Chondrocyte (in vitro differentiated cells): ENCODE results near the gene DGKG. TPM values are rescaled to one million over a fixed set of nuclear protein-coding genes. Genes with fewer than 3 reads are reported as not detected.

Experiments used
- DNase-seq: peaks from one replicate; pipeline ENCODE4 v3.0.0; 2021; ENCODE audit warnings: mixed read lengths, low spot score
- H3K27ac Mint-ChIP-seq: one replicate; pipeline ENCODE4 v1.8.0; 2021; ENCODE audit warnings: mild to moderate bottlenecking, moderate library complexity, mixed read lengths; ENCODE audit not compliant: unreplicated experiment
- H3K27me3 Mint-ChIP-seq: 2 replicates; pipeline ENCODE4 v1.8.0; 2021; ENCODE audit warnings: low read depth, mixed read lengths
- H3K36me3 Mint-ChIP-seq: 2 replicates; pipeline ENCODE4 v1.8.0; 2021; ENCODE audit warnings: low read depth, mixed read lengths
- H3K4me1 Mint-ChIP-seq: 2 replicates; pipeline ENCODE4 v1.8.0; 2021; ENCODE audit warnings: low read depth, mild to moderate bottlenecking, mixed read lengths
- H3K4me3 Mint-ChIP-seq: one replicate; pipeline ENCODE4 v1.8.0; 2021; ENCODE audit warnings: mild to moderate bottlenecking, moderate library complexity, mixed read lengths; ENCODE audit not compliant: unreplicated experiment
- H3K9me3 Mint-ChIP-seq: 2 replicates; pipeline ENCODE4 v1.8.0; 2021; ENCODE audit warnings: low read depth, mixed read lengths
- CTCF ChIP-seq: fragments of 200-600 bp; sonication (generic); IDR thresholded peaks from 2 replicates; pipeline ENCODE4 v1.5.0; 2021; ENCODE audit warnings: antibody characterized with exemption, mild to moderate bottlenecking, moderate library complexity
- total RNA-seq: library from RNA; stranded (reverse); gene quantifications from 3 replicates; pipeline ENCODE4 v1.2.1, GENCODE V29; 2021

The DGKG gene
- total RNA-seq, 1 donor from 2014 or later: 1.6 TPM

GRCh38 chr3:186214670-186215069, 147.4 kb downstream of the DGKG start:
- no peak for TF ChIP-seq CTCF
- peaks cover 15% of the 10 kb centered on the region for H3K4me1 Mint-ChIP-seq
- no peak overlapping the region for H3K4me3 Mint-ChIP-seq
- no peak overlapping the region for H3K27ac Mint-ChIP-seq
- no peaks in the 10 kb centered on the region for H3K36me3 Mint-ChIP-seq
- H3K27me3 Mint-ChIP-seq: peaks cover 17% of the 10 kb centered on the region
- H3K9me3 Mint-ChIP-seq: no peaks in the 10 kb centered on the region
- no peak for DNase-seq

GRCh38 chr3:186213946-186214345, 148.1 kb downstream of the DGKG start:
- no peak for TF ChIP-seq CTCF
- no peaks in the 10 kb centered on the region for H3K9me3 Mint-ChIP-seq
- H3K4me3 Mint-ChIP-seq: no peak overlapping the region
- H3K4me1 Mint-ChIP-seq: peaks cover 17% of the 10 kb centered on the region
- DNase-seq: no peak
- no peaks in the 10 kb centered on the region for H3K36me3 Mint-ChIP-seq
- H3K27me3 Mint-ChIP-seq: peaks cover 15% of the 10 kb centered on the region
- no peak overlapping the region for H3K27ac Mint-ChIP-seq

GRCh38 chr3:186212611-186213010, 149.4 kb downstream of the DGKG start:
- Mint-ChIP-seq H3K36me3 (no peaks in the 10 kb centered on the region), H3K27ac (no peak overlapping the region), H3K4me1 (peaks cover 17% of the 10 kb centered on the region), H3K9me3 (no peaks in the 10 kb centered on the region), H3K4me3 (no peak overlapping the region), H3K27me3 (peaks cover 15% of the 10 kb centered on the region)
- DNase-seq: no peak
- no peak for TF ChIP-seq CTCF

GRCh38 chr3:186210852-186211500, 151.1 kb downstream of the DGKG start:
- Mint-ChIP-seq H3K36me3 (no peaks in the 10 kb centered on the region), H3K4me3 (no peak overlapping the region), H3K27ac (no peak overlapping the region), H3K27me3 (peaks cover 15% of the 10 kb centered on the region), H3K9me3 (no peaks in the 10 kb centered on the region), H3K4me1 (peaks cover 17% of the 10 kb centered on the region)
- TF ChIP-seq CTCF: no peak
- DNase-seq: no peak

GRCh38 chr3:186209810-186210752, 152.0 kb downstream of the DGKG start:
- Mint-ChIP-seq H3K27ac (peak overlapping the region; percentile 79), H3K27me3 (peaks cover 12% of the 10 kb centered on the region), H3K4me3 (peak overlapping the region; percentile 40), H3K36me3 (no peaks in the 10 kb centered on the region), H3K9me3 (no peaks in the 10 kb centered on the region), H3K4me1 (peaks cover 17% of the 10 kb centered on the region)
- no peak for DNase-seq
- no peak for TF ChIP-seq CTCF
